ENCODE results near the gene AHNAK. TPM values are rescaled to one million over a fixed set of nuclear protein-coding genes. Genes with fewer than 3 reads are reported as not detected.

AHNAK gene
- total and polyA plus RNA-seq, 2 of the 8 experiments (the other 6 are each of a cell fraction or from before 2014, with no cell fraction given) = 2.0 to 5.8 TPM

- TF ChIP-seq FOSL1 (IDR thresholded peaks at IDR 0.05; ENCODE audit: insufficient read depth, low read depth, low read length) = no peak
- TF ChIP-seq SP2 (IDR thresholded peaks at IDR 0.05; ENCODE audit: low read length) = no peak
Observed at GRCh38 chr11:62401811-62402210, 144.8 kb downstream of the AHNAK start (continued).
